SW 1271 (cell line): Measurements from ENCODE around the gene MYL9.

Experiments
- DNase-seq, 2 experiments: peaks; one replicate each; lab custom pipeline; 2025; lab: John Stamatoyannopoulos, UW

The MYL9 gene

DNA sequence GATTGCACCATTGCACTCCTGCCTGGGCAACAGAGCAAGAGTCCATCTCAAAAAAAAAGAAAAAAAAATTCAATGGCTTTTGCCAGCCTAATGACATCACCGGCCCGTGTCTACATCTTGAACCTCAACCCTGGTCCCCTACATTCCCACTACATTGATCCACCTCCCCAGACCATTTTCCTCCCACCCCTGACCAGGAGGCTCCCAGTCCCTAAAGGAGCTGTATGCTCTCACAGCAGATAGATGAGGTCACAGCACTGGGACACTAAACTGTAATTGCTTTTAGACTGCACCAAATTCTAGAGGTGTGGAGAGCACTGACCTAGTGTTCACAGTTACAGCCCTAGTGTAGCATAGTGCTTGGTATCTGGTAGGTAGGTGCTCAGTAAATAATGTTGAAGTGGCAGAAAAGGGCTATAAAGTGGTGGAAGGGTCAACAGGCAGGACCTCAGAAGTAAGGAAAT lies 42.7 kb downstream of the MYL9 start:
- no peak for DNase-seq

- no peak for DNase-seq
Measured at GRCh38 chr20:36585410-36586125, 44.2 kb downstream of the MYL9 start.

GRCh38 chr20:36587388-36588070 lies 46.2 kb downstream of the MYL9 start:
- DNase-seq = no peak

DNA sequence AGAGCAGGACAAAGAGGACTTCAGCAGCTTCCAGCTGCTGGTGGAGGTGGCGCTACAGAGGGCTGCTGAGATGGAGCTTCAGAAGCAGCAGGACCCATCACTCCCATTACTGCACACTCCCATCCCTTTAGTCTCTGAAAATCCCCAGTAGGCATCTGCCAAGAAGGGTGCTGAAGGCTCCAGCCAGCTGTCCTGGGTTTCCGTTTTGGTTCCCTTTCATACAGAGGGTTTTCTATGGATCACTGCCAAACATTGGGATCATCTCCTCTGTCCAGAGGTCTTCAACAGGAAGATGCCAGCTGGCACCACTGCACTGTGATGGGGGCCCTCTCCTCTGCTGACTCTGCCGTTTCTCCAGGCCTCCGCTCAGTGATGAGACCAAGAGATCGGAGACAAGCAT lies 50.0 kb downstream of the MYL9 start:
- no peak for DNase-seq

GRCh38 chr20:36591854-36592641 lies 50.7 kb downstream of the MYL9 start:
- peak; percentile 30 to 45 for DNase-seq

DNA sequence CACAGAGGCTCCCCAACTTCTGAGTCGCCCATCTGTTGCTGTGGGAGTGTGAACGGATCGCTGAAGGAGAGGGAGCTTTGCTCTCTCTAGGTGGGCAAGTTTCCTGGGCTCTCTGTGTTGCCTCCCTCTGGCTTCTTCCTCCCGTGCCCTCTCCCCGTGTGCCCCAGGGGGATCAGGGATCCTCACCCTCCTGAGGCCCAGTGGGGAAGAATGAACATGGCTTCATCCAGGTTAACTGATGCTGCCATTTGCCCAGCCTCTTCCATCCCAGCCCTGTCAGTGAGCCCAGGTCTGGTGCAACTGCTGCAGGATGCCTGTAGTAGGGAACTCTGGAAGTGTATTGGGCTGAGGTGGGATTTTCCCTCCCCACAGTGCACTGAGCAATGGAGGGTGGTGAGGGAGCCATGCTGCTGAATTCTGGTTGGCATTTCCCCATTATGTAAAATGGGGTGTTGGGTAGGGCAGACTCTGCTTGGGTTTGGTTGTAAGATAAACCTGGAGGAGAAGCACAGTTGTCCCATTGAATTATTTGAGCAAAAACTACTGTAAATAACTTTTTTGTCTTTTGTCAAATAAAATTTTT lies 52.1 kb downstream of the MYL9 start:
- no peak for DNase-seq

GRCh38 chr20:36599912-36600345 lies 58.6 kb downstream of the MYL9 start:
- no peak for DNase-seq
